ENCODE data around the gene PLAAT3. TPM values are rescaled to one million over a fixed set of nuclear protein-coding genes. Genes with fewer than 3 reads are reported as not detected.
"Not testable (repeated sequence)": the region's sequence is repeated elsewhere in the genome, so short reads cannot be mapped to it uniquely, and the experiment has no call there.

Gene PLAAT3
- total and polyA plus RNA-seq, 2 of the 8 experiments (the other 6 are each of a cell fraction or from before 2014, with no cell fraction given), result 109 to 190 TPM

GRCh38 chr11:63617686-63618085, 3.5 kb upstream of the PLAAT3 start:
- not testable (repeated sequence) for DNase-seq (ENCODE audit: low read depth in 1 of 2, low spot score in 2 of 2); H3K79me2 ChIP-seq (ENCODE audit: control insufficient read depth in 1 of 2, insufficient read depth in 2 of 2, low read length in 2 of 2); H4K91ac ChIP-seq (replicated peaks; ENCODE audit: insufficient read length, low read length); H3K4me1 ChIP-seq (replicated peaks in 1 of 4; ENCODE audit: control insufficient read depth in 3 of 4, insufficient read depth in 4 of 4, low read length in 3 of 4); H3K9ac ChIP-seq (replicated peaks in 1 of 4; ENCODE audit: extremely low read depth in 1 of 4, low read depth in 3 of 4, low read length in 3 of 4); H3K14ac ChIP-seq (ENCODE audit: insufficient read length); H3K18ac ChIP-seq (ENCODE audit: extremely low read depth, low read length); H3K4ac ChIP-seq (replicated peaks; ENCODE audit: insufficient read length, low read depth, low read length); H2AK5ac ChIP-seq (ENCODE audit: low read depth, low read length); H4K8ac ChIP-seq (ENCODE audit: extremely low read depth, insufficient read depth, low read length); H3K4me3 ChIP-seq (ENCODE audit: extremely low read depth in 1 of 4, insufficient read depth in 2 of 4, low read depth in 3 of 4, low read length in 4 of 4); H3K4me2 ChIP-seq (ENCODE audit: insufficient read depth in 1 of 2, low read depth in 2 of 2, low read length in 2 of 2); FAIRE-seq; H2BK12ac ChIP-seq (ENCODE audit: low read depth, low read length); H3K23me2 ChIP-seq (ENCODE audit: low read depth, low read length); H2BK15ac ChIP-seq (ENCODE audit: low read length); H3K9me3 ChIP-seq (ENCODE audit: insufficient read depth in 2 of 2, low read depth in 1 of 2, low read length in 1 of 2); H4K20me1 ChIP-seq (replicated peaks in 1 of 2; ENCODE audit: control insufficient read depth in 1 of 2, insufficient read depth in 2 of 2, low read length in 2 of 2); H2AFZ ChIP-seq (ENCODE audit: low read length); H3K36me3 ChIP-seq (ENCODE audit: control insufficient read depth in 2 of 4, insufficient read depth in 4 of 4, low read length in 3 of 4); H3K79me1 ChIP-seq (ENCODE audit: low read depth, low read length); H3K27me3 ChIP-seq (replicated peaks in 1 of 4; ENCODE audit: control insufficient read depth in 3 of 4, extremely low read depth in 1 of 4, insufficient read depth in 3 of 4, low read length in 3 of 4); H2BK120ac ChIP-seq (replicated peaks; ENCODE audit: low read depth, low read length); H3K56ac ChIP-seq (replicated peaks; ENCODE audit: insufficient read length, low read depth, low read length); H2BK20ac ChIP-seq (ENCODE audit: low read length); H3K23ac ChIP-seq (ENCODE audit: insufficient read length); H3K27ac ChIP-seq (ENCODE audit: low read depth, low read length); H2BK5ac ChIP-seq (ENCODE audit: low read depth, low read length); H4K5ac ChIP-seq (ENCODE audit: insufficient read length, low read depth, low read length)
- POLR2A ChIA-PET (ENCODE audit: partially characterized antibody), result interaction anchor here (0.8 kb wide), 1 partner anchor 11 kb away, joined by 4 read pairs; no protein-coding TSS in a partner anchor
- 92% methylated on average over 5 of the region's 5 CpGs; no CpG with 5 or more reads in 1 of the 2 experiments for WGBS, 2 experiments (ENCODE audit: extremely low coverage in 1 of 2, insufficient coverage in 1 of 2, insufficient read length in 1 of 2, insufficient replicate concordance in 2 of 2, low coverage in 1 of 2, low lambda C conversion rate in 2 of 2, missing lambda C conversion rate in 1 of 2)
- CTCF ChIA-PET (ENCODE audit: partially characterized antibody), result interaction anchor here (0.7 to 2.0 kb wide), 5 partner anchors 11 to 642 kb away, joined by 3 to 6 read pairs (median 3); no protein-coding TSS in a partner anchor
